HL-60 (cell line): Measurements from ENCODE around the gene PLCH2.

Source experiments
- DNase-seq, 2 experiments: peaks; one replicate each; pipeline ENCODE4 v3.0.0-alpha.2; 2010 to 2020; ENCODE audit warnings: low read depth in 1 of 2, low spot score in 1 of 2
- H3K27ac ChIP-seq: fragments of 250-450 bp; sonication (Bioruptor Pico); replicated peaks from 2 replicates; pipeline ENCODE4 v1.5.1; 2020; ENCODE audit warnings: mild to moderate bottlenecking, moderate library complexity
- H3K27me3 ChIP-seq: fragments of 250-450 bp; sonication (Bioruptor Pico); 2 replicates; pipeline ENCODE4 v1.5.1; 2021; ENCODE audit warnings: mild to moderate bottlenecking, moderate library complexity; ENCODE audit not compliant: insufficient read depth, poor library complexity, severe bottlenecking
- H3K4me3 ChIP-seq: replicated peaks from 2 replicates; pipeline ENCODE4 v1.5.1; 2011; ENCODE audit warnings: mild to moderate bottlenecking, control low read depth, low read length; ENCODE audit not compliant: insufficient read depth
- CTCF ChIP-seq: IDR thresholded peaks from one replicate; pipeline ENCODE4 v1.5.1; 2011; ENCODE audit warnings: low read length, control low read depth, inconsistent platforms; ENCODE audit not compliant: insufficient read depth
- GABPA ChIP-seq: IDR thresholded peaks from 2 replicates; pipeline ENCODE4 v1.6.1; 2012; ENCODE audit warnings: low read depth
- POLR2AphosphoS5 ChIP-seq: IDR thresholded peaks from 2 replicates; pipeline ENCODE4 v1.6.1; 2012; ENCODE audit warnings: low read depth
- REST ChIP-seq: IDR thresholded peaks from 2 replicates; pipeline ENCODE4 v1.6.1; 2012; ENCODE audit warnings: low read depth; ENCODE audit not compliant: insufficient replicate concordance
- SPI1 ChIP-seq: IDR thresholded peaks from 2 replicates; pipeline ENCODE4 v1.6.1; 2012; ENCODE audit warnings: low read depth, mild to moderate bottlenecking, borderline replicate concordance

Gene PLCH2

GRCh38 chr1:2541619-2542245, 65.6 kb downstream of the PLCH2 start:
- no peak for DNase-seq
- no peak overlapping the region for H3K27ac ChIP-seq
- TF ChIP-seq REST (no peak), SPI1 (no peak)
- peaks cover 3% of the 10 kb centered on the region for H3K27me3 ChIP-seq
- H3K4me3 ChIP-seq: no peak overlapping the region

- no peak for TF ChIP-seq SPI1
- no peak for TF ChIP-seq CTCF
- no peak for DNase-seq
- H3K4me3 ChIP-seq: no peak overlapping the region
These were observed 66.3 kb downstream of the PLCH2 start for GRCh38 chr1:2542246-2542915.

GRCh38 chr1:2543543-2544092, 67.5 kb downstream of the PLCH2 start:
- no peak overlapping the region for H3K4me3 ChIP-seq

More at GRCh38 chr1:2542246-2542915, 66.3 kb downstream of the PLCH2 start:
- H3K27ac ChIP-seq: no peak overlapping the region
- H3K27me3 ChIP-seq: peaks cover 2% of the 10 kb centered on the region

GRCh38 chr1:2544093-2544874, 68.2 kb downstream of the PLCH2 start:
- Histone ChIP-seq H3K27ac (peak overlapping the region; percentile 30), H3K27me3 (peaks cover 2% of the 10 kb centered on the region), H3K4me3 (no peak overlapping the region)
- no peak for DNase-seq
- no peak for TF ChIP-seq SPI1
- no peak for TF ChIP-seq POLR2AphosphoS5
- no peak for TF ChIP-seq GABPA
- TF ChIP-seq REST: no peak
- no peak for TF ChIP-seq CTCF

More at GRCh38 chr1:2543543-2544092, 67.5 kb downstream of the PLCH2 start:
- Histone ChIP-seq H3K27ac (peak overlapping the region; percentile 30), H3K27me3 (peaks cover 2% of the 10 kb centered on the region)
- peak in 1 of 2 experiments; percentile 43 for DNase-seq
- no peak for TF ChIP-seq POLR2AphosphoS5
- no peak for TF ChIP-seq SPI1
- TF ChIP-seq REST: no peak
